Stimulated activated CD8-positive, alpha-beta memory T cell treated with anti-CD3 and anti-CD28 coated beads, Interleukin-12 subunit alpha, Interleukin-12 subunit beta, amount 100 ng/mL, for 4 hours (primary cell): ENCODE data around the gene ARHGEF28.

Experiments
- DNase-seq: peaks from one replicate; pipeline ENCODE4 v3.0.0-alpha.2; 2020; ENCODE audit warnings: low read depth

The ARHGEF28 gene

DNA sequence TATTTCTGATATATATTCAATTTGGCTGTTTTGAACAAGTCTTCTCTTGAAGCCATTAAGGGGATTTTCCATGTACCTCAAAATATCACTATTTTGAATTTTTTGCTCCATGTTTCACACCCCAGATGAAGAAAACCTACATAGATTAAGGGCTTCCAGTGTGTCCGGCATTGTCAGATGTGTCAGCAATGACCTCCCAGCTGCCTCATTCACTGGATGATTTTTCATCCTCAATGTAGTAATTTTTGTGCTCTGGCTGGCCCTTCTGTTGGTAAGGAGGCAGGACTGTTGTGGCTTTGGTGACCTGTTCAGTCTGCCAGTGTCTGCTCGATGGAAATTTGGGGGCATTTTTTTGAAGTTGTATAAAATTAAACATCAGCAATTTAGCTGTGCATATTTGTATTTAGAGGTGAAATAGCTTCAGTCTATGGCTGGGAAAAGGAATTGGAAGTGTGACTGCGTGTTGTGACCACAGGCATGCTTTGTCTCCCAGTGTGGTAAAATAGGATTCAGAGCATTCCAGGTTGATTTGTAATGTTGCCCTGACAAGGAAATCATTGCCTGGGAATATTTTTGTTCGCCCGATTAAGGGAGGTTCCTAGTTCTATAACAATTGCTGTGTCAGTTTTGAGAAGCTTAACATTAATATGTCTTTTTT is 312.4 kb downstream of the ARHGEF28 start:
- no peak for DNase-seq

DNA sequence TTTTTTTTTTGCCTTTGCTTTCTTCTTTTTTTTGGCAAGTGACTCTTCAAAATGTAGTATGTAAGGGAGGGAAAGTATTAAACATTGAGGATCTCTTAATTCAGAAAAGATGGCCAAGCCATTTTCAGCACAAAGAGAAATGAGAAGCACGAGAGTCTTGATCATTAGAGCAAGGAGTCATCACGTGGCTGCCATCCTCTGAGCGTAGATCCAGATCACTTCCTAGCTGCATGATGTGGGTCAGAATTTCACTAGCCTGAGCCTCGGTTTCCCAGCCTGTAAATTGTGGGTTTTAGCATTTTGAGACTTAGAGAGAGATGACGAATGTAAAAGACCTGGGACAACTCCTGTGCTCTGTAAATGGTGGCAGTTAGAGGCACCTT is 312.9 kb downstream of the ARHGEF28 start:
- no peak for DNase-seq

DNA sequence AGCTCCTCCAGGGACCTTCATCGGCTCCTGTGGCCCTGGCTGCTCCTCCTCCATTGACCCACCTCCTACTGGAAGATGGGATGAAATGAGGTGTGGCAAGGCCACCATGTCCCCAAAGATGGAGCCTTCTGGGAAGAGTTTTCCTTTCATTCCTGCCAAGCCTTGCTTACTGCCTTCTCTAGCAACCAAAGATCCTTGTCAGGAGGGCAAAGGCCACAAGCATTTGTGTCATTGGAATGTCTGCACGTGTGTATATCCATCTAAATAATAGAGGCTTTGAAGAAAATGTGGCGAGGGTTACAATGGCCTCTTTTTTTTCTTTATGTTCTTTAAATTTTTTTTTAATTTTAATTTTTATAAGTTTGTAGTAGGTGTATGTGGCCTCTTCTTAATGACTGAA is 313.6 kb downstream of the ARHGEF28 start:
- DNase-seq = no peak

DNA sequence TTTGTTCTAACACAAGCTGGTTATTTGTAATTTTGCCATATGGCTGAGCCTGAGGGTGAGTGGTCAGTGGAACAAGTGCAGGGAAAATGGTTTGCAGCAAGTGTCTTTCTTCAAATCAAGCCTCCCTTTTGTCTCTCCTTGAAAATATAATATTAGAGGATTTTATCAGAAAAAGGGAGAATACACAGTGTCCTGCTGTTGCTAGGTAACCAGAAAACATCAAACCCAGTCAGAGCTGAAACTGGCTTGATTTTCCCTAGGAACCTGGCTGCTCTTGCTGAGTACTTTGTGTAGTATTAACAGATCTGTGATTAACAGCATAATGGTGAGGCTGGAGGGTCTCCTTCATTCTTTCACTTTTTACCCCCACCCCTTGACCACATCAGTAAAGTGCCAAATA is 314.0 kb downstream of the ARHGEF28 start:
- no peak for DNase-seq

DNA sequence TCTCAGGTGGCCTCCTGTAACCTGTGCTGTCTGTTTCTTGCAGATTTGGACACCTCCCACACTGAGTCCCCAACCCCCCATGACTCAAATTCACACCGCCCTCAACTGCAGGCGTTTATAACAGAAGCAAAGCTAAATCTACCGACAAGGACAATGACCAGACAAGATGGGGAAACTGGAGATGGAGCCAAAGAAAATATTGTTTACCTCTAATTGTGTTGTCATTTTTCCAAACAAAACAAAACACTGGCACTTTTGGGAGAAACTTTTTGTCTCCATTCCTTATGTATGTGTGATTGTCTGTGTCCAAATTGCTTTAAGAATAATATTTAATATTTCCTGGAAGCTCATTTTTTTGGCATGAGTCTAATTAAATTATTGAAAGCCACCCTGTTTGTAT is 314.8 kb downstream of the ARHGEF28 start:
- DNase-seq = no peak

DNA sequence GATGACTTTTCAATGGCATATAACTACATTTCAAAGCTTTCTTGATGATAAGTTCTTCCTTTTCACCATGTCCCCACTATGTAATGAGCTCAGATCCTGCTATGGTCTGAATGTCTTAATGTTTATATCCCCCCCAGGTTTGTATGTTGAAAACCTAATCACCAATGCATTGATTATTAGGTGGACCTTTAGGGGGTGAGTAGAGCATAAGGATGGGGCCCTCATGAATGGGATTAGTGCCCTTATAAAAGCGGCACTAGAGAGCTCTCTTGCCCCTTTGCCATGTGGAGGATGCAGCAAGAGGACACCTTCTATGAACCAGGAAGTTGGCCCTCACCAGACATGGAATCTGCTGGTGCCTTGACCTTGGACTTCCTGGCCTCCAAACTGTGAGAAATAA is 316.8 kb downstream of the ARHGEF28 start:
- no peak for DNase-seq

DNA sequence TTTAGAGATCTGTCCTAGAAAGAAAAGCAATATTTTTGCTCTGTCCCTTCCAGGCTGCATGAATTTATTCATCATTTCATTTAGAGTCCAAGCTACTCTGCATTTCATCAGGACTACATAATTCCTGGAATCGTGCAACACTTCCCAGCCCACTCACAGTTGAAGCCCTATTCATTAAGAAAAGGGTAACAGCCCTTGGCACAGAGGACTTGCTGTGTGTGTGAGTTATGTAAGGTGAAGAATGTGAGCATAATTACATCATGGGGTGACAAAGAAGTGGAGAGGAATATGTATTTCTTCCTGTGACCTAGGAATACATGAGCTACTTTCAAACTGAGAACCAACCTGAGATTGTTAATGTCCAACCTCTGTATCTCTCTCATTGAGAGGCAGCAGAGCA is 317.4 kb downstream of the ARHGEF28 start:
- DNase-seq = no peak

DNA sequence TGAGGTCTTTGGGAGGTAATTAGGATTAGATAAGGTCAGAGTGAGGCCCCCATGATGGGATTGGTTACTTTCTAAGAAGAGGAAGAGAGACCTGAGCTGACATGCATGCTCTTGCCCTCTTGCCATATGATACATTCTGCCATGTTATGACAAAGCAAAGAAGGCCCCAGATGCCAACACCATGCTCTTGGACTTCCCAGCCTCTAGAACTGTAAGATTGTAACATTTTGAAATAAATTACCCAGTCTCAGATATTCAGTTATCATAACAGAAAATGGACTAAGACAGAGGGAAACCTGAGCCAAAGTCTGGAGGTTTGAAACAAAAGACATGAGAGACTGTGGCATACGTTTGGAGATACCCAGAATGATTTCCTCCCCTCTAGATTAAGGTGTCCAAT is 318.6 kb downstream of the ARHGEF28 start:
- DNase-seq = no peak

DNA sequence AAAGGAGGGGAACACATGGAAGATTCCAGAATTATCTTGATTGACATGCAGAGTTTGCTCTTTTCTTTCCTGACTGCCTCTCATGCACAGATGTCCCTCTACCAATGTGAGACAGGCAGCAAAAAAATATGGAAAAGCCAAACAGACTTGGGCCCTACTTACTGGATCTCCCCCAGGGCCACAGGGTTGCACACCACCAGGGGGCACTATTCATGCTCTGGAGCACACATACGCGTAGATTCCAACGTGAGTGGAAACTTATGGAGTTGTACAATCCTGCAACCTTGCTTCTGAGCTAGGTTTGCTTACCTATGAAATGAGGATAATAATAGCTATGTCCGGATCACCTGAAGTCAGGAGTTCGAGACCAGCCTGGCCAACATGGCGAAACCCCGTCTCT is 319.5 kb downstream of the ARHGEF28 start:
- DNase-seq = no peak

DNA sequence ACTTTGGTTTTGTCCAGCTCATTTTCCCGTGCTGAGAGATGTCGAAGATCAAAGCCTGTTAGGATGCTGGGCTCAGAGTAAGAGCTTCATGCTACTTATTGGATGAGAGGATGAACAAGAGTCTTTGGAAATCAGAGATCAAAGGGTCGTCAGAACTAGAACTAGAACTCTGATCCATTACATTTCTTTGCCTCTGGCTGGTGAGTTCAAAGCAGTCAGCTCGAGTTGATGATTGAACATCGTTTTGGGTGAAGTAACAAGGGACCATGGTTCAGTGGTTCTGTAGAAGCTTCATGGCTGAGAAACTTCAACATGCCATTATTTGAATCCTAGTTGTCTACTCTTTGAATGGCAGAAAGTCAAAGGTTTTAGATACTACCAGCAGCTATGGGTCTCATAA is 320.3 kb downstream of the ARHGEF28 start:
- DNase-seq = no peak

DNA sequence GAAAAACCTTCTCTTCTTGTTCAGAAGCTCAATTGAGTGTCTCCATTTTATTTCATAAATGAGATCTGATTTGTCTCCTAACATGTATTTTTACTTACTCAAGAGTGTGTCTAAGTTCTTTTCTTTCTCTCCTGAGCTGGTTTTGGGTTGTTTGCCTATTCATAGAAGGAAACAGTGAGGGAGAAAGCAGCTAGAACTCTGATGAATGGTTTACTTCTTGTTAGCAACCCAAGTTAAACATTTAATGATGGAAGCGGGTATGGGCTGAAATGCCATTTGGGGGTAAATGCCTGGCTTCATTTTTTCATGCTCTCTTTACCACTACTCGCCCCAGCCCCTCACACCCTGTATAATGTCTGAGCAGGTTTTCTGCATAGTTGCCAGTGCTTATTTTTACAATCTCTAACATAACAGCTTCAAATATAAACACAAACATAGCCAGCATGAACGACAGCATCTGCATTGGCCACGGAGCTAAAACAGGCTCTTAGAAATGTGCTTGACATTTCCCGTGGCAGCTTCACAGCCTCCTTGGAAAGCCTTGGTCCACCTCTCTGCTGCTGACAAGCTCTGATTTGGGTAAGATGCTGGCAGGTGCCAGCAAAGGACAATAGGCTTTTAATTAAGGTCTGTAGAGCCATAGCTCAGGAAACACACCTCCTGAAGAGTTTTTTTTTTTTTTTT is 321.1 kb downstream of the ARHGEF28 start:
- no peak for DNase-seq

DNA sequence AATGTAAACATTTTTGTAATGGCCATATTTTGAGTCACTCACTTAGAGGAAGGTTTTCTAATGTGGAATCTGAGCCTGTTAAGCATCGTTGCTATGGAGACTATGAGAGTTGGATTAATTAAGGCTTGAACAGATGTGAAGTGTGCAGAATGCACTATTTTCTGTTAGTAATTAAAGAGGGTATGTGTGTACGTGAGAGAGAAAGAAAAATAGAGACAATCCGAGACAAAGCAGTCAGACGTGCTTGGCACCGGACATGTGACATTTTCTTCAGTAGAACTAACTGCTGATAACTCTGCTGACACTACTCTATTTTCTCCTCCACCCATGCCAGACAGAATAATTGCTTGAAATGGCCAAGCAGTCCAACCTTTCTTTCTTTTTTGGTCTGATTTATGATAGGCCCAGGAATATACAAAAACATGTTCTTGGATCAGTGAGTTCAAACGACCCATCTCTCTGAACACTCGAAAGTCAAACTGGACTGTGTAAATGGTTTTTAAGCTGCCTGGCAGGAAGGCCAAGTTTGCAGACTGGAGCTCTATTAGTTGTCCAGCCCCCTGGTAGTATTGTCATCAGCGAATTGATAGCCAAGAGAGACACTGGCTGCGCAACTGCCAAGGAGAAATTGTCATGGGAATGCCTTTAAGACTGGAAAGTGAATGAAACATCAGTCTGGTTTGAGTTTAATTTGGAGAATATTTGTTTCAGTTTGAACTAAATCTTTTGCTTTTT is 322.1 kb downstream of the ARHGEF28 start:
- no peak for DNase-seq

DNA sequence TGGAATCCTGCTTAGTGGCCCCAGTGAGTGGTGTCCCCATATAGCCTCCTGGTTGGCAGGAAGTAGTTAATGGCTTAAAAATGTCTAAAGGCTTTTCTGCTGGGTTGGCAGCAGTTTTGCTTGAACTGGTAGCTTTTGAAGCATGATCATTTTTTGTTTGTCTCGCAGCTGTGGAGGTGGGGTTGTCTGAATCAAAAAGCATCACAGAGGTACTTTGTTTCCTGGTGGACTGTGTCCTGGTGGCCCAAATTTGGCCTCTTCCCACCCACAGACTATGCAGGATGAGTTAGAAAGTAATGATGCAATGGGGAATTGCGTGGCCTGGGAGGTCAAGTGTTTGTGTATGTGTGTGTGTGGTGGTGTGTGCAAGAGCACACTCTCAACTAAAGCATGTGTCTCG is 322.7 kb downstream of the ARHGEF28 start:
- no peak for DNase-seq

DNA sequence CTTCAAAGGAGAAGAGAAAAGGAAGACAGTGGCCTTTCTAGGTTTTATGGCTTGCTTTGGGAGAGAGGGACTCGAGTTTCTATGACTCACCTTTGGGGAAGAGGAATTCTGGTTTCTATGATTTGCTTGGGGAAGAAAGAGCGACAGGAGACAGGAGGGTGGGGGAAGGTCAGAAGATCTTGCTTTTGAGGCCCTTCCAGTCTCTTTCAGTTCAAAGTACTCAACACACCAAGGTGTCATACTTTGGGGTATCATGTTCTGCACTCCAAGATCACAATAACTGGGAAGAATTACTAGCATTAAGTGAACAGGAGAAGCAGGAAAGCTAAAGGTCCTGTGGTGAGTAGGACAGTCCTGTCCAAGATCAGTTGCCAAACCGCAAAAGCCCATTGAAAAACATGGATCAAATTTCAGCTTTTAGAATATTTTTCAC is 324.5 kb downstream of the ARHGEF28 start:
- no peak for DNase-seq

DNA sequence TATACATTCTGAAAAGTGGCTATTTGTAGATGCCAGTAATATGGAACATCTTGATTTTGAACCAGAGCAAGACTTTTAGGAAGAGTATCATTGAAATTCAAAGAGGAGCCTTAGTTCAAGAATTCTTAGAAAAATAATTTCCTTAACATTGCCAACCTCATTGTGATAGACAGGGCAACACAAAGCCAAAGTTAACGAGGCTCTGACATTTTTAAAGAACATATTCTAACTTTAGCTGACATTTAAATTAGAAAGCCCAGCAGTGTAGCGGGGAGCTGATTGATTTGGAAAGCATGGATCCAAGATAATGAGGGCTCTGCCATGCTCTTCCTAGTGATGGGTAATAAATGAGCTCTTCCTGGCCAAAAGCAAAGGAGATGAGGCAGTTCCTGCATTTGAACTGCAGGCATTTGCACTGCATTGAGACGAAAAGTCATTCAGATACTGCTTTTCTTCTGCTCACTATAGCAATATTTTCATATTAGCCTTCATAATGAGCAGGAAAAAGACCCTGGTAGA is 325.0 kb downstream of the ARHGEF28 start:
- DNase-seq = no peak

DNA sequence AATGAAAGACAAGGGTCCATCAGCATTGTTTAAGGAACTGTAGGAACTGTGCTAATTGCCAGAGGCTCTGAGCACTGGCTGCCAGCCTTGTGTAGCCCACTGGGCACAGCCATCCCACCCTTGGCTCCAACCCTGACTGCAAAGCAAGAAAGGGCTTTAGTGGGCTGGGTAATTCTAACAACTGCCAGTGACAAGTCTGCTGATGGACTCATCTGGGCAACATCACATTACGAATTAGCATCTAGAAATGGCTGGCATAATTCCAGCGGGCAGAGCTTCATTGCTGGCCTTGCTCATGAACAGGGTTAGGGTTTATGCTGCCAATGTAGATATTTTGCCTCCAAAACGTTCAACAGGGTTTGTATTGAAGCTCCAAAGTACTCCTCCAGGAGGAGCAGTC is 326.9 kb downstream of the ARHGEF28 start:
- DNase-seq = no peak

DNA sequence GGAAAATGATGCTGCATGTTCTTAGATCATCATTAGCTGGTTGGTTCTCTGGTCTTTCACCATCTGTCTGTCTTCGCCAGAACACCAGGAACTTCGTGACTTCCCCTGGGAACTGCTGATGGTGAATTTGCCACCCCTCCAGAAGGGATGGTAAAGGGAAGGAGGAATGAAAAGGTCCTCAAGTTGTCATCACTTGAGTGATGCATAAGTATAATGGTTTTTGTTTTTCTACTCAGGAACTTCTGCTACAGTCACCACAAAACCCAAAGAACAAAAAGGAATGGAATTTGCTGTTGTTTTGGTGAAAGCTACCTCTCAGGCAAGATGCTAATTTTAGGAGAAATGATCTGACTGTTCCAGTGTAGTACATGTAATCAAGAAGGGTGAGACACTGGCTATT is 328.4 kb downstream of the ARHGEF28 start:
- no peak for DNase-seq

DNA sequence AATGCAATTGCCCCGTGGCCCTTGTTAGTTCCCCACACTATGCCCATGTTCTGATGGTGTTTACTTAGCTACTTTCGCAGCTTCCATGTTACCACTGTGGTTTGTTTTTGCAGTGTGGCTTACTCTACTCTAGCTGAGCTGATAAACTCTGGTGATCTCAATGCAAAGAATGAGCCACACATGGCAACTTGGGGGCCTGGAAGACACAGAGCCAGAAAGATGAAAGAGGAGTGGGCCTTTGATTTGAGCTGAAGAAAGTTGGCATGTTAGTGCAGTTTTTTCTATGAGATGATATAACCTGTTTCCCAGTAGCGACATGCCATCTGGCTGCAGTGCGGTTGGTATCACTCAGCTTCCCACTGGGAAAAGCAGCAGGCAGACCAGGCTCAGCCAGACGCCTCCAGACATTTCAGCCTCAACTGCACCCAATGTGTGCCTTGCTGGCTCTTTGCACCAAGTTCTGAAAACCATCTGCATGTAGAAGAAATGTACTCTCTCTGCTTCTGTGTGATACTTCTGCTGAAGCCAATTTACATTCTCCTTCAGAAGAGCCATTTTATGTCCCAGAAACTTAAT is 329.4 kb downstream of the ARHGEF28 start:
- DNase-seq = no peak

DNA sequence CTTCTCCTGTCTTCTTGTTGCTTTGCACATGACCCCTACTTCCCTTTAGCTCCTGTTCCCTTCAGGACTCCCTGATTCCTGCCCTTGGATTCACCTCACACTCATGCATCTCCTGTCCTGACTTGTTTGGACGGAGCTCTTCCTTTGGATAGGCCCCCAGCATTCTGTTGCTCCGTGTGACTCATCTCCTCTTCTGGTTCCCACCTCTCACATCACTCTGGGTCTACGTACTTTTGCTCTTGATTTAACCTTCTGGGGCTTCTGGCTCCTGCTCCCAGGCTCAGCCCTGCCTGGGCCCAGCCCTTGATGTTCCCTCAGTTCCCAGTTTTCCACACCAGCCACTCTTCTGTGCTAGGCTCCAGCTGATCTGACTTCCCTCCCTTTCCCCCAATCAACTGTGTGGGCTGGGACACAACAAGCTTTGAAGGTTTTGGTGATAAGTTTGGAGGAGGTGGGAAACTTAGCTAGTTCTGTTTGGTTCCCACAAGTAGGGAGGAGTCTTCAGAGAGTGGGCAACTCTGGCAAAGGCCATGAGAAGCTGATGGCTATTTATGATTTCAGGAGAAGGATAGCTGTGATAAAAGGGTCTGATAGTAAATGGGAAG is 331.5 kb downstream of the ARHGEF28 start:
- no peak for DNase-seq

DNA sequence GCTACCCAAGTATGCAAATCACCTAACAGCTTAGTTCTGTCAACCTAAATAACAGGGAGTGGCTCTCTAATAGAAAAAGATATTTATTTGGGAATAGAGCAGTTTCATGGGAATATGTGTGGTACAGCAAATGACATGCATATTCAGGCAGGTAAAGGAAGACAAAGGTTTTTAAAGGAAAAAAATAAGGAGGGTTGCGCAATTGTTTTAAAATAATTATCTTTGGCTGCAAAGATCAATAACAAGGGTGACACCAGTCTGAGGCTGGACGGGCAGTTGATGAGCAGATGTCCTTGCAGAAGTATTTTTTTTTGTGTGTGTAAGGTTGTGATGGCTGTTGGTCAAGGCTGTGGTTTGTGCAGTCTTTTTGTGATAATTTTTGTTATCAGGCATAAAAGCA is 332.0 kb downstream of the ARHGEF28 start:
- no peak for DNase-seq

DNA sequence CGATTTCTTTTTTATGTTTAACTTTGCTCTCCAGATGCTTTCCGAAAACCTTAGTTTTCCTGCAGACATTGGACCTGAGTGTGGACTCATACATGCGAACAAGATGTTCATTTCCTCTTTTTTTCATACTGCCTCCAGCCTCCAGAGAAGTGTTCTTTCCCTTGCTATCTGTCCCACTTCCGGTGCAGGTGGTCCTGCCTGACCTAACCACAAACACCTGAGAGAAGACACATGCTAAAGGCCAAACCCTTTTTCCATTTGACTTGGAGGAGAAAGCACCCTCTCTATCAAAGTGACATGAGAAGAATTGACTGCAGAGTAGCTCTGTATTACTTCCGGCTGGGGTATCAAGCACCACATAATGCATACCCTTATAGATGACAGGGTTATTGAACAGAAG is 334.0 kb downstream of the ARHGEF28 start:
- DNase-seq = no peak

DNA sequence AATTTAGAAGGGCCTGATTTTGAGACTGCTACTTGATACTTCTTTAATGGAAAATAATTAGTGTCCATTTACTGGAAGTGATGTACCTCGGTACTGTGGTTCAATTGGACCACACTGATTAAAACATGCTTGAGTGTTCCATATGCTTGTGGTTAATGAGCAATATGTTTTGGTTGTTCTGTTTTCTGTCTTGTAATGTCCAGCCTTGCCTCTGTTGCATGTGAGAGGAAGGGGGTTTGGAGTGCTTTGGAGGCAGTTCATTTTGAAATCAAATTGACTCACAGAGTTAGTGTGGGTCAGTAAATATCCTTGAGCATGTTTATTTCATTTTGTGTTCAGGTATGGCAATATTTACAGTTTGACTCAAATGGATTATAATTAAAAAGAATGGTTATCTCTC is 334.4 kb downstream of the ARHGEF28 start:
- no peak for DNase-seq
